NCI-H2196 (cell line): ENCODE results near the gene CFL2.
A peak's percentile ranks its signal among the peaks of the same experiment; 100 is the strongest.
"Not testable (repeated sequence)": the region's sequence is repeated elsewhere in the genome, so short reads cannot be mapped to it uniquely, and the experiment has no call there.

Experiments
- DNase-seq: peaks from one replicate; lab custom pipeline; 2025; ENCODE audit not compliant: unreplicated experiment; lab: John Stamatoyannopoulos, UW

Gene CFL2

DNA sequence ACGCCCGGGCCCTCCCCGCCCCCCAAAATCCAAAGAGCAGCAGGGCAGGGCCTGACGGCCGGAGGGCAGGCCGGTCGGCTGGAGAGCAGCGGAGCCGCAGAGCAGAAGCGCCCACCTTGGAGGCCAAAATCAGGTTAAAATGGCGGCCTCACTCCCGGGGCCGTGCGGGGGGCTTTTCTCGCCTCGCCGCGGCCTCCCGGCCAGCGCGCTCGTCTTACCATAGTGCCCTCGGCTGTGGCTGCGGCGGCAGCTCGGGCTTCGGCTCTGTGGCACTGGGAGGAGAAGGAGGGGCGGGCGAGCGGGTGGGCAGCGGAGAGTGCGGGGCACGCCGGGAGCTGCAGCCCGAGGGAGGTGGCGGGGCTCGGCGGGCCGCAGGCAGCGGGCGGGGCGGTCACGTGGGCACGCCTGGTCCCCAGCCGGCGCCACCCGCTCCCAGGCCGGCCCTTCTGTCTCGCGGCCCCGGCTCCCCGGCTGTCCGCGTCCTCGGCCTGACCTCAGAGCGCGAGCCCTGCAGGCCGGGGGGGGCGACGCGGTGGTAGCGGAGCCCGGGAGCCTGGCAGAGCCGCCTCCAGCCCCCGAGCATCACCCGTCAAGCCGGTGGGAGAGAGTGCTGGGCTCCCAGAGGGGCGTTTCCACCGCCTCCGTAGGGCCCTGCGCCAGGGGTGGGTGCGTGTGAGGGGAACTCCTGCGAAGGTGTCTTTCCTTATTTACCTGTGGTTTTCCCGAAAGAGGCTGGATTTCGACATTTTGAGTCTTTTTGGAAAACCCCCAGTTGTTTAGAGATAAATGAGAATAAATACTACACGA, at the start of gene CFL2:
Gene CFL2, minus strand, starts transcription at position 274 of the 807 bp plus-strand sequence. Its CDS starts 53 bp downstream, at position 221.
- DNase-seq: peak; percentile 82

DNA sequence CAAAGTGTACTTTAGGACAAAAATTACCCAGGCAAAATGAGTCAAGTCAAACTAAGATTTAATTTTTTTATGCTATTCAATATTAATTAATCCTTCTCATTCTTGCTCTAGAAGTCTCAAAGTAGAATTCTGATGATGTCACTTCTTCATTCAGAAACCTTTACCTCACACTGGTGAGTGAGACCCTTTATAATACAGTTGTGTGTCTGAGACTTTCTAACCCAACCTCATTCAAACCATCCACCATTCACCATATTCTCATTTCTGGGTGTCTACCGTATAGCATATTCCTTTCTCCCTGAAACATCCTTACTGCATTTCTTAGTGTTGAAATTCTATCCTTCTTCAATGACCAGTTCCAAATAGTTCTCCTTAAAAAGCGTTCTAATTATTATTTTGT, 40.8 kb upstream of the CFL2 start:
- no peak for DNase-seq

DNA sequence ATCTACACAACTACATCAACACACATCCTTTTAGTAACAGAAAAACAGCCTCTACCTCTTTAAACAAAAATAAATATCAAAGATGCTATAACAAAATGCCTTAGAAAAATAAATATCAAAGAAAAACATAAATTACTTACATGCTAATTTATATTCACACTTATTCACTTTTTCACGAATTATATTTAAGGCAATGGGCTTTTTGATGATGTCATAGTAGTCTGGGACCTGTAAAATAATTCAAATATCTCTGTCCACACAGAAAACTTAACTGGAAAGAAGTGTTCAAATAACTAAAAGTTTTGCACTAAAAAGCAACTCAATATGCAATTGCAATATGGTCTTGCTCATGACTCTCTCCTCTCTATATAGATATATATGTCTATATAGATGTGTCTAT, 40.3 kb upstream of the CFL2 start:
- DNase-seq: no peak

DNA sequence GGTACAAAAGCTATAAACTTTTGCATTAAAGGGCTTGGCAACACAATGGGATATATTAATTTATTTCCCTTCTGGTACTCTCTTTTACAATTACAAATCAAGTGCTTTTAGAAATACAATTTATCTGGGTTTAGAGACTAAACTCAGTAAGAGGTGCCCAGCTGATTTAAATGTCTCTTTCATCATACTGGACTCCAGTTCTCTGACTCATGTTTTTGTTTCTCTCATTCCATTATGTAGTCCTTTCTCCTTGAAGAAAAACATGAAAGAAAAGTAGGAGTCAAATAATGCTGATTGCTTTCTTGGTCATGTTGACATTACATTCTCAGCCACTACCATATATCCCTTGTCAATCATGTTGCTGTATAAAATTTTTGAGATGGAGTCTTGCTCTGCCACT, 36.3 kb upstream of the CFL2 start:
- no peak for DNase-seq

DNA sequence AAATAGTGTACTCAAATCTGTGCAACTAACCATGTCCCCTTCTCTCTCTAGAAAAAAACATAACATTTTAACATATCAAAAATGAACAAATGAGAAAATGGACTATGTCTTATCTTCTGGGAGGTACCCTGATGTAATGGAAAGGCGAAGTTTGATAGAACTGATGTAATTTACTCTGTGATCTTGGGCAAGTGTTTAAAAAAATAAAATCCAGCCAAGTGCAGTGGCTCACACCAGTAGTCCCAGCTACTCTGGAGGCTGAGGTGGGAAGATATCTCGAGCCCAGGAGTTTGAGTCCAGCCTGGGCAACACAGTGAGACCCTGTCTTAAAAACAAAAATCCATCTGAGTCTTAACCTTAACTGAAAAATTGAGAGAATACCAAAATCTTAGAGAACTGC, 35.8 kb upstream of the CFL2 start:
- DNase-seq: no peak

DNA sequence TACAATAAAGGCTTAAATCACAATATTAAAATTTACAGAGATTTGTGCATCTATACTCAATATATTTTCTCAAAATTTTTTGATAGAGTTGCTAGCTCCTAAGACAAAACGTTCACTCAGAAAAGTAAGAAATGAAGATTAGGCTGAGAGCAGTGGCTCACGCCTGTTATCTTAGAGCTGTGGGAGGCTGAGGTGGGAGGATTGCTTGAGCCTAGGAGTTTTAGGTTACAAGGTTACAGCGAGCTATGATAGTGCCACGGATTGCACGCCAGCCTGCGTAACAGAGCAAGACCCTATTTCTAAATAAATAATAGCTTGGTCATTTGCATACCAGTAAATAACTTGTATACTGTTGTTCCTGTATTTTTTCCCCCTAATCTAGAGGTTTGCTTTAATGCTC, 35.0 kb upstream of the CFL2 start:
- no peak for DNase-seq

DNA sequence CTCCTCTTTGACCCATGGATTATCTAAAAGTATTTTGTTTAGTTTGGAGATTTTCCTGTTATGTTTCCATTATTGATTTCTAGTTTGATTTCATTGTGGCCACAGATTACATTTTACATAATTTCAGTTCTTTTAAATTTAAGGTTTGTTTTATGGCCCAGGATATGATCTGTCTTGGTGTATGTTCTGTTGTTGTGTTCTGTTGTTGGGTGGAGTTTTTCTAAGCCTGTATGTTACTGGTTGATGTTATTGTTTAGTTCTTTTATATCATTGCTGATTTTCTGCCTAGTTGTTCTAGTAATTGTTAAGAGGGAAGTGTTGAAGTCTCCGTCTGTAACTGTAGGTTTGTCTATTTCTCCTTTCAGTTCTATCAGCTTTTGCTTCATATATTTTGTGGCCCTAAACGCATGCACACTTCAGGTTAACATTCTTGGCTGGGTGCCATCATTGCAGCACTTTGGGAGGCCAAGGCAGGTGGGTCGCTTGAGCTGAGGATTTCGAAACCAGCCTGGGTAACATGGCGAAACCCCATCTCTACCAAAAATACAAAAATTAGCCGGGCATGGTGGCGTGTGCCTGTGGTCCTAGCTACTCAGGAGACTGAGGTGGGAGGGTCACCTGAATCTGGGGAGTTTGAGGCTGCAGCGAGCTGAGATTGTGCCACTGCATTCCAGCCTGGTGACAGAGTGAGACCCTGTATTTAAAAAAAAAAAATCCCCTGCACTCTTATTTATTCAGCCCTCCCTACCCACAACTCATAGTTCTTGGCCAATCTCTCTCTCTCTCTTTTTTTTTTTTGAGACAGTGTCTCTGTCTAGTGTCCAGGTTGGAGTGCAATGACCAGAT, 28.1 kb upstream of the CFL2 start:
- DNase-seq: no peak

DNA sequence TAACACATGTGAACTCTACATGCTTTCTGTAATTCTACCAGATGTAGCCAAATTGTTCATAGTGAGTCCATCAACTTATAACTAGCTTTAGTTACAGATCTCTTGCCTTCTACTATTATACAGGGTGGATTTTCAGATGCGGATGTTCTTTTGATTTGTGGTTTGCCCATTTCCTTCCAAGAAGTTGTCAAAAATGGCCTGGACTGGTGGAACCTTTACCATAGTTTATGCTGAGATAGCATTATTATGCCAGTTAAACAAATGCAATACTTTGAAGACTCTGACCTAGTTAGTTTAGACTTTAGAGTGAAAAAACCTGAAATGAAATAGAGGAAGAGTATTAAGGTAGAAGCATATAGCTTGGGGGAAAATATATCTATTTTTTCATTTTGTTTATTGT, 27.4 kb upstream of the CFL2 start:
- DNase-seq: no peak

DNA sequence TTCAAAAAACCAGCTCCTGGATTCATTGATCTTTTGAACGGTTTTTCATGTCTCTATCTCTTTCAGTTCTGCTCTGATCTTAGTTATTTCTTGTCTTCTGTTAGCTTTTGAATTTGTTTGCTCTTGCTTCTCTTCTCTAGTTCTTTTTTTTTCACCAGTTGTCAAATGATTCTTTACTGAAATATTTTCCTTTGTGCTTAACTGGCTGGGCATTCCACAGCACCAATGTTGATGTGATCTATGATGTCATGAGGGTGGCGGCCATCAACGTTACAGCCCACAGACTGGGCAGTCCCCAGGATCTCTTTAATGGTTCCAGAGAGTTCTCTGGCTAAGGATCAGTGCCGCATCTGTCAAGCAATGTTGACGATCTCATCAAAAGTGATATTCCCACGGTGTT, 25.7 kb upstream of the CFL2 start:
- DNase-seq: not testable (repeated sequence)

DNA sequence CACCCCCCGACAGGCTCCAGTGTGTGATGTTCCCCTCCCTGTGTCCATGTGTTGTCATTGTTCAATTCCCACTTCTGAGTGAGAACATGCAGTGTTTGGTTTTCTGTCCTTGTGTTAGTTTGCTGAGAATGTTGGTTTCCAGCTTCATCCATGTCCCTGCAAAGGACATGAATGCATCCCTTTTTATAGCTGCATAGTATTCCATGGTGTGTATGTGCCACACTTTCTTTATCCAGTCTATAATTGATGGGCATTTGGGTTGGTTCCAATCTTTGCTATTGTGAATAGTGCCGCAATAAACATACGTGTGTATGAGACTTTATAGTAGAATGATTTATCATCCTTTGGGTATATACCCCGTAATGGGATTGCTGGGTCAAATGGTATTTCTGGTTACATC, 22.7 kb upstream of the CFL2 start:
- DNase-seq: not testable (repeated sequence)

DNA sequence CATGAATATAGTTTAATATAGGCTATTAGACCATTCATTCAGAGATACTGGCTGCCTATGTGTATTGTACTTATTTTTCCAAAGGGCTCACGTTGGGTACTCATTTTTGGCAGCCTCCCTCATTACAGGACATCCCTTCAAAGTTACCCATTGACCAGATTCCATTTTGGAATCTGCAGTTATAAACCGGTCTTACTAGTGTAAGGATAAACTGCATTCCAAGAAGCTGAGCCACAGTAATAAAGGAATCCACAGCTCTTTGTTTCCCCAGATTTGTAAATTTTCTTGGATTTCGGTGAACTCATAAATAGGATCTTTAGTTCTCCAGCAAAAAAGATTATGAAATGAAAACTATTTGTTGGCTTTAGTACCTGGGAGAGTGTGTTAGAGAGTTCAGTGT, 18.9 kb upstream of the CFL2 start:
- no peak for DNase-seq

DNA sequence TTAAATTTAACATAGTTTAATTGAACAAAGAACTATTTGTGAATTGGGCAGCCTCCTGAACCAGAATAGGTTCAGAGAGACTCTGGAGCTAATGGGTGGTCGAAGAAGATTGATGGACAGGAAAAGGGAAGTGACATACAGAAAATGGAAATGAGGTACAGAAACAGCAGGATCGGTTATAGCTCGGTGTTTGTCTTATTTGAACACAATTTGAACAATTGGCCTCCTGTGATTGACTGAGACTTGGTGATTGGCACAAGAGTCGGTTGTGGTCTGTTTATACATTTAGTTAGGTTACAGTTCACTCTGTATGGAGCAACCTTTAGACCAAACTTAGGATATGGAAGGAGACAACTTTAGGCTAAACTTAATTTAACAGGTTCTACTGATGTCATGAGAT, 18.4 kb upstream of the CFL2 start:
- DNase-seq: no peak

DNA sequence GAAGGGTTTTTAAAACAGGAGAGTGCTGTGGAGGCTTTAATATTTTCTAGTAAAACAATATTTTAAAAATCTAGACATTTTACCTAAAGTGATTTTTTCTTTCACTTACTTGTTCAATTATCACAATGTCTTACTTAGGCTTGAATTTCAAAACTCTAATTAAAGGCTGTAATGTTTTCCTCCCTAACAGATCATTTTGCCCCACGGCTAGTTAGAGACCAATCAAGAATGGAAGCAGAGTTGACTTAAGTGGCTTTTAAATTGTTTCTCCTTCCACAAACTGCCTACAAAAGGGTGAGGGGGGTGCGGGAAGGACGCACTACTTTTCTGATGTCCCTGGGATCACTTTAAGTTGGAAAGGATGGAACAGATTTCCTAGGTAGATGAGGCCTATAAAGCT, 9.5 kb upstream of the CFL2 start:
- no peak for DNase-seq

DNA sequence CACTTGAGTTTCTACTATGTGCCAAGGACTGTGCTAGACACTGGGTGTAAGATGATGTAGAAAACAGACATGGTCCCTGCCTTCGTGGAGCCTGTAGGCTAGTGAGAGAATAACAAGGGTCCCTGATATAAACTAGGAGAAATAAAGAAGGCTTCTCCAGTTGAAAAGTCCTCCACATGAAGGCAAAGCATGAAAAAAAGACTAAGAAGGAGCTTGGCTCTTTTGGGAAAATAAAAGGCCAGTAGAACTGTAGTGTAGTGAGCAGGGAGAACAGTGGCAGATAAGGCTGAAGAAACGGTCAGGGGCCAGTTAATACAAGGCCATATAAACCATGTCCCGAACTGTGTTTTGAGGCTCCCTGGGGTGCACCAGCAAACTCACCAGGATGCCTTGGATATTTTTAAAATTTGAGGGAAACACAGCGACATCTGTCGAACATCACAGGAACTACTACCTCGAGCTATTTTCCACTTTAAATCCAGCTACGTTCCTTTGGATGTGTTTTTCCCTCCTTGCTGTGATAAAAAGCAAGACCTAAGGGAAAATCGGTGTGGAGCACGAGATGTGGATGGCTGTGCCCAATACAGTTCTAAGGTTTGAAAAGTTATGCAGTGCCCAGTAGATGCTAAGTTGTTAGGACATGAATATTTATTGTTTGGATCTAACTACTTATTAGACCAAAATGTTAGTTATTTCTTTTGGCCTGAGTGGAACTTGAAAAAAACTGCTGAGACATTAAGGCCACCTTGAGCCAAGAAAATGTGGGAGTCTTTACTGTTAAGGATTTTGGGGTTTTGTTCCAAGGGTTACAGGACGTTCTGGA, 8.5 kb upstream of the CFL2 start:
- DNase-seq: peak; percentile 55

DNA sequence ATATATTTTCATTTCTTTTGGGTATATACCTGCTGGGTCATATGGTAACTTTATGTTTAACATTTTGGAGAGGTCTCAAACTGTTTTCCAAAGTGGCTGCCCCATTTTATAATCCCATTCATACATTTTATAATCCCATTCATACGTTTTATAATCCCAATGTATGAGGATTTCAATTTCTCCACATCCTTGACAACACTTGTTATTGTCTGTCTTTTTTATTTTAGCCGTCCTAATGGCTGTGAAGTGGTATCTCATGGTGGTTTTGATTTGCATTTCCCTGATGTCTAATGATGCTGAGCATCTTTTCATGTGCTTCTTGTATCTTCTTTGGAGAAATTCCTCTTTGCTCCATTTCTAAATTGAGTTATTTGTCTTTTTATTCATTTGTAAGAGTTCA, 6.7 kb upstream of the CFL2 start:
- DNase-seq: no peak

DNA sequence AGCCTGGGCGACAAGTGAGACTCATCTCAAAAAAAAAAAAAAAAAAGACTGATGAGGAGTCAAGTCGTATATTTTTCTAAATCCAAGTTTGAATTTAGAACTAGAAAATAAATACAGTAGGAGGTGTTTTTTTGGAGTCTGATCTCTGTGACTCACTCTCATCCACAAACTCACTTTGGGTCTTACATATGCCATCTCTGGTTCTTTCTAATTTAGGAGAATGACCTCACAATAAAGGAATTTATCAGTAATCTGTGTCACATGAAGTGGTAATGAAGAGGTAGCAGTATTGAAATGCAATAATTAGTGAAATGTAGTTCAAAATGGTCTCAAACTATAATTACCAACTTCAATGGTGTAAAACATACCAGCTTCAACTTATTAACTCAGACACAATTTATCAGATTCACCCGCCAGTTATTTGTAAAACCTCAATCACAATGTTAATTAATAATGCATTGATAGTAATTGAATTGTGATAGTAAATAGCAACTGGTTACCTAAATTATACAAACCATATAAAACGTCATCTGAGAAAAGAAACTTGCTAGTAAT, 4.4 kb upstream of the CFL2 start:
- no peak for DNase-seq

DNA sequence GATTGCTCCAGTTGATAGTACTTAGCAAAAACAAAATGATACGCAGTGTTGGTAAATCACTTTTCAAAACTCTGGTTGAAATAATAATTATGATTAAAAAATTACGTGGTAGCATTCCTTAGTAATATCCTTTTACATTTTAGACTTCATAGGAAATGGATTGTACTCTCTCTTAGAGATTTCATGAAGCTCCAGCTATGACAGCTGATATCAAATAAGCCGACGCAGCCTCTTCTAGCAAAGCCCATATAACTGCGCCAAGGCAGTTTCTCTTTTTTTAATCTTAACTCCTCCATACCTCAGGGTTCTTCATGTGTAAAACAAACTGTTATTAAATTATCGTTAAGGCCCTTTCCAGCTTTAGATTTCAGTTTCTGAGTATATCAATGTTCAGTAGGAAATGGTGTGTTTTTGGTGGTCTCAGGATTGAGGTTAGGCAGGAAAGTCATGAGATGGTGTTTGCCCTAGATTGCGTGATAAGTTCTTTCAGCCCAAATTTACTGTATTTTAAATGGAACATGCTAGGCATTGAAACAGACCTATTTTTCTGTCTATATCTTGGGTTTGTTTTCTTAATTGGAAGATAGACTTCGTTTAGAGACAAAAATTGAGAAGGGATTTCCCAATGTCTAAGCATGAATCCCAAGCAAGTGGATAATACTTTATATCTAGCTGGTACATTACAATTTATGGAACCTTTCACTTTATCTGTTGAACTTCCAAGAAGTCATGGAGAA, 902 bp upstream of the CFL2 start:
- DNase-seq: no peak

DNA sequence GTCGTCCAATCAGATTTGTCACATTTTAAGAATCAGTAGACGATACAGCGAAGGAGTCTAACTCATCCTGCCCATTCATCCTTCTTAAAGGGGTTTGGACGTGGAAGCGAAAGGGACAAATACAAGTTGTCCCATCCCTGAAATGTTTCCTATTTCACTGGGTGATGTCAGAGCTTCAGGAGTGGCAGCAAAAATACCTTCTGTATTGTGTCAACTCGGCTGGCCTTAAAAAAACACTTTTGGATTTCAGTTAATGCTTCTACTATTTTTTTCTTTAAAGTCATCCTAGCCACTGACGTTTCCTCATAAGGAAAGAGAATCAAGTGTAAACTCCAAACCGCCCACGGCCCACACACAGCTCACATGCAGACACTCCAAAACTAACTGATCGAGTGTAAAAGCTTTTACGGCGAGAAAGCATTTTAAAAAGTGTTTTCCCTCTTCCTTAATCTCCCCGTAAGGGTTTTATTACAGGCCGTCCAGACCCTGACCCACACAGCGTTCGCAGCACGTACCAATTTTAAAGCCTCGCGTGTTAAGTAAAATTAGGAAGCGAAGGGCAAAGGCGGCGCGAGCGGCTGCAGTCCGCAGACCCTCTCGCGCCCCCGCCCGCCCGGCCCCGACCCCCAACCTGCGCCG, 593 bp downstream of the CFL2 start:
- no peak for DNase-seq

DNA sequence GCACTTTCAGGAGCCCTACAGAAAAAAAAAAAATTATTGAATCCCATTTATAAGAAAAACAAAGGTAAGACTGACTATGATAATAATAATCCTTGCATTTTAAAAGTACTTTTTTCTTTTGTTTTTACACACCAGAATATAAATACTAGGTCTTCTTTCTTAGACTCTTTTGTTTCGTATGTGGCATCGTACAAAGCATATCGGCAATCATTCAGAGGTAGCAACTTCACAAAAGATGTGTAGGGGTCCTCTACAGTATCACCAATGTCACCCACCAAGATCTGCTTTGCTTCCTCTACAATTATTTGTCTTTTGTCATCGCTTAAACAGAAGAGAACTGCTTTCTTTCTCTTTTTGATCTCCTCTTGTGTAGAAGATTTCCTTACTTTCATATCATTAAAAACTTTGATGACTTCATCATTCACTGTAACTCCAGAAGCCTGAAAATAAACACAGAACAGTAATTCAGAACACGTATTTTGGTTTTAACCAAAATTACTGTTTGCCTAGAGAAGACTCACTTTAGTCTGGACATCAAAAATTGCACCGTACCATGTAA, 1.2 kb downstream of the CFL2 start:
- no peak for DNase-seq
